ENCODE data around the gene APOF. TPM values are rescaled to one million over a fixed set of nuclear protein-coding genes. Genes with fewer than 3 reads are reported as not detected.
"Not testable (repeated sequence)": the region's sequence is repeated elsewhere in the genome, so short reads cannot be mapped to it uniquely, and the experiment has no call there.

The APOF gene
- total and polyA plus RNA-seq, 2 experiments from 2014 or later: not detected

DNA sequence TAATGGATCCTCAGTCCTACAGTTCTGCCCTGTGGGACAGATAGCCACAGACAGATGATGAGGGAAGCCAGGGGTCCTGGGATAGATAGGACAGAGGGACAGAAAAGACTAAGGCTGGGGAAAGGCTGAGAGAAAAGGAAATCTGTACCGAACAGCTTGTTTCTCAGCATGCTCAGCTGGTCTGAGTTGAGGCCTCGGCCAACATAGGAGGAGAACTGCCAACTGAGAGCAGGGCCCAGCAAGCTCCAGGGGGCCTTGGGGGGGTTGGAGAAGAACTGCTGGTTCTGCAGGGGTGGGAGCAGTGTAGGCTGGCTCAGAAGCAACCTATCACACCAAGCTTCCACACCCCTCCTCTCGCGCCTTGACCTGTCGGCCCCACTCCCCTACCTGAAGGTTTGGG lies 13.9 kb downstream of the APOF start:
- Mint-ChIP-seq H3K36me3 (ENCODE audit: low read depth) (peaks cover 59% of the 10 kb centered on the region), H3K4me1 (no peaks in the 10 kb centered on the region), H3K27ac (no peak overlapping the region), H3K27me3 (ENCODE audit: insufficient read depth, low read depth, poor library complexity) (peaks cover 3% of the 10 kb centered on the region), H3K9me3 (no peaks in the 10 kb centered on the region), H3K4me3 (no peak overlapping the region)
- no peak for ATAC-seq
- Histone ChIP-seq H3K36me3 (ENCODE audit: insufficient read depth) (peaks cover 21% of the 10 kb centered on the region), H3F3A (replicated peaks; ENCODE audit: low read depth) (no peaks in the 10 kb centered on the region), H4K20me1 (replicated peaks; ENCODE audit: insufficient read depth) (no peaks in the 10 kb centered on the region), H3K27ac (ENCODE audit: low read depth) (no peak overlapping the region), H3K27me3 (ENCODE audit: insufficient read depth) (no peaks in the 10 kb centered on the region), H3K79me2 (replicated peaks; ENCODE audit: insufficient read depth) (no peaks in the 10 kb centered on the region), H3K4me1 (ENCODE audit: insufficient read depth) (no peaks in the 10 kb centered on the region), H3K4me2 (no peak overlapping the region), H2AFZ (no peak overlapping the region), H3K9me2 (ENCODE audit: insufficient read depth) (no peaks in the 10 kb centered on the region), H3K4me3 (no peak overlapping the region)
- TF ChIP-seq POLR2AphosphoS5 (IDR thresholded peaks at IDR 0.05; ENCODE audit: low read depth) (no peak), JUNB (IDR thresholded peaks at IDR 0.05; ENCODE audit: unreplicated experiment) (no peak)
- TF ChIP-seq, protein P1, sequence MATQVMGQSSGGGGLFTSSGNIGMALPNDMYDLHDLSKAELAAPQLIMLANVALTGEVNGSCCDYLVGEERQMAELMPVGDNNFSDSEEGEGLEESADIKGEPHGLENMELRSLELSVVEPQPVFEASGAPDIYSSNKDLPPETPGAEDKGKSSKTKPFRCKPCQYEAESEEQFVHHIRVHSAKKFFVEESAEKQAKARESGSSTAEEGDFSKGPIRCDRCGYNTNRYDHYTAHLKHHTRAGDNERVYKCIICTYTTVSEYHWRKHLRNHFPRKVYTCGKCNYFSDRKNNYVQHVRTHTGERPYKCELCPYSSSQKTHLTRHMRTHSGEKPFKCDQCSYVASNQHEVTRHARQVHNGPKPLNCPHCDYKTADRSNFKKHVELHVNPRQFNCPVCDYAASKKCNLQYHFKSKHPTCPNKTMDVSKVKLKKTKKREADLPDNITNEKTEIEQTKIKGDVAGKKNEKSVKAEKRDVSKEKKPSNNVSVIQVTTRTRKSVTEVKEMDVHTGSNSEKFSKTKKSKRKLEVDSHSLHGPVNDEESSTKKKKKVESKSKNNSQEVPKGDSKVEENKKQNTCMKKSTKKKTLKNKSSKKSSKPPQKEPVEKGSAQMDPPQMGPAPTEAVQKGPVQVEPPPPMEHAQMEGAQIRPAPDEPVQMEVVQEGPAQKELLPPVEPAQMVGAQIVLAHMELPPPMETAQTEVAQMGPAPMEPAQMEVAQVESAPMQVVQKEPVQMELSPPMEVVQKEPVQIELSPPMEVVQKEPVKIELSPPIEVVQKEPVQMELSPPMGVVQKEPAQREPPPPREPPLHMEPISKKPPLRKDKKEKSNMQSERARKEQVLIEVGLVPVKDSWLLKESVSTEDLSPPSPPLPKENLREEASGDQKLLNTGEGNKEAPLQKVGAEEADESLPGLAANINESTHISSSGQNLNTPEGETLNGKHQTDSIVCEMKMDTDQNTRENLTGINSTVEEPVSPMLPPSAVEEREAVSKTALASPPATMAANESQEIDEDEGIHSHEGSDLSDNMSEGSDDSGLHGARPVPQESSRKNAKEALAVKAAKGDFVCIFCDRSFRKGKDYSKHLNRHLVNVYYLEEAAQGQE (IDR thresholded peaks at IDR 0.05; ENCODE audit: unreplicated experiment): no peak
- TF ChIP-seq, protein P2, sequence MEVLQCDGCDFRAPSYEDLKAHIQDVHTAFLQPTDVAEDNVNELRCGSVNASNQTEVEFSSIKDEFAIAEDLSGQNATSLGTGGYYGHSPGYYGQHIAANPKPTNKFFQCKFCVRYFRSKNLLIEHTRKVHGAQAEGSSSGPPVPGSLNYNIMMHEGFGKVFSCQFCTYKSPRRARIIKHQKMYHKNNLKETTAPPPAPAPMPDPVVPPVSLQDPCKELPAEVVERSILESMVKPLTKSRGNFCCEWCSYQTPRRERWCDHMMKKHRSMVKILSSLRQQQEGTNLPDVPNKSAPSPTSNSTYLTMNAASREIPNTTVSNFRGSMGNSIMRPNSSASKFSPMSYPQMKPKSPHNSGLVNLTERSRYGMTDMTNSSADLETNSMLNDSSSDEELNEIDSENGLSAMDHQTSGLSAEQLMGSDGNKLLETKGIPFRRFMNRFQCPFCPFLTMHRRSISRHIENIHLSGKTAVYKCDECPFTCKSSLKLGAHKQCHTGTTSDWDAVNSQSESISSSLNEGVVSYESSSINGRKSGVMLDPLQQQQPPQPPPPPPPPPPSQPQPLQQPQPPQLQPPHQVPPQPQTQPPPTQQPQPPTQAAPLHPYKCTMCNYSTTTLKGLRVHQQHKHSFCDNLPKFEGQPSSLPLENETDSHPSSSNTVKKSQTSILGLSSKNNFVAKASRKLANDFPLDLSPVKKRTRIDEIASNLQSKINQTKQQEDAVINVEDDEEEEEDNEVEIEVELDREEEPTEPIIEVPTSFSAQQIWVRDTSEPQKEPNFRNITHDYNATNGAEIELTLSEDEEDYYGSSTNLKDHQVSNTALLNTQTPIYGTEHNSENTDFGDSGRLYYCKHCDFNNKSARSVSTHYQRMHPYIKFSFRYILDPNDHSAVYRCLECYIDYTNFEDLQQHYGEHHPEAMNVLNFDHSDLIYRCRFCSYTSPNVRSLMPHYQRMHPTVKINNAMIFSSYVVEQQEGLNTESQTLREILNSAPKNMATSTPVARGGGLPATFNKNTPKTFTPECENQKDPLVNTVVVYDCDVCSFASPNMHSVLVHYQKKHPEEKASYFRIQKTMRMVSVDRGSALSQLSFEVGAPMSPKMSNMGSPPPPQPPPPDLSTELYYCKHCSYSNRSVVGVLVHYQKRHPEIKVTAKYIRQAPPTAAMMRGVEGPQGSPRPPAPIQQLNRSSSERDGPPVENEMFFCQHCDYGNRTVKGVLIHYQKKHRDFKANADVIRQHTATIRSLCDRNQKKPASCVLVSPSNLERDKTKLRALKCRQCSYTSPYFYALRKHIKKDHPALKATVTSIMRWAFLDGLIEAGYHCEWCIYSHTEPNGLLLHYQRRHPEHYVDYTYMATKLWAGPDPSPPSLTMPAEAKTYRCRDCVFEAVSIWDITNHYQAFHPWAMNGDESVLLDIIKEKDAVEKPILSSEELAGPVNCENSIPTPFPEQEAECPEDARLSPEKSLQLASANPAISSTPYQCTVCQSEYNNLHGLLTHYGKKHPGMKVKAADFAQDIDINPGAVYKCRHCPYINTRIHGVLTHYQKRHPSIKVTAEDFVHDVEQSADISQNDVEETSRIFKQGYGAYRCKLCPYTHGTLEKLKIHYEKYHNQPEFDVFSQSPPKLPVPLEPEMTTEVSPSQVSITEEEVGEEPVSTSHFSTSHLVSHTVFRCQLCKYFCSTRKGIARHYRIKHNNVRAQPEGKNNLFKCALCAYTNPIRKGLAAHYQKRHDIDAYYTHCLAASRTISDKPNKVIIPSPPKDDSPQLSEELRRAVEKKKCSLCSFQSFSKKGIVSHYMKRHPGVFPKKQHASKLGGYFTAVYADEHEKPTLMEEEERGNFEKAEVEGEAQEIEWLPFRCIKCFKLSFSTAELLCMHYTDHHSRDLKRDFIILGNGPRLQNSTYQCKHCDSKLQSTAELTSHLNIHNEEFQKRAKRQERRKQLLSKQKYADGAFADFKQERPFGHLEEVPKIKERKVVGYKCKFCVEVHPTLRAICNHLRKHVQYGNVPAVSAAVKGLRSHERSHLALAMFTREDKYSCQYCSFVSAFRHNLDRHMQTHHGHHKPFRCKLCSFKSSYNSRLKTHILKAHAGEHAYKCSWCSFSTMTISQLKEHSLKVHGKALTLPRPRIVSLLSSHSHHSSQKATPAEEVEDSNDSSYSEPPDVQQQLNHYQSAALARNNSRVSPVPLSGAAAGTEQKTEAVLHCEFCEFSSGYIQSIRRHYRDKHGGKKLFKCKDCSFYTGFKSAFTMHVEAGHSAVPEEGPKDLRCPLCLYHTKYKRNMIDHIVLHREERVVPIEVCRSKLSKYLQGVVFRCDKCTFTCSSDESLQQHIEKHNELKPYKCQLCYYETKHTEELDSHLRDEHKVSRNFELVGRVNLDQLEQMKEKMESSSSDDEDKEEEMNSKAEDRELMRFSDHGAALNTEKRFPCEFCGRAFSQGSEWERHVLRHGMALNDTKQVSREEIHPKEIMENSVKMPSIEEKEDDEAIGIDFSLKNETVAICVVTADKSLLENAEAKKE (CRISPR knock-in tag; IDR thresholded peaks at IDR 0.05): no peak
- DNase-seq (ENCODE audit: low spot score): no peak

DNA sequence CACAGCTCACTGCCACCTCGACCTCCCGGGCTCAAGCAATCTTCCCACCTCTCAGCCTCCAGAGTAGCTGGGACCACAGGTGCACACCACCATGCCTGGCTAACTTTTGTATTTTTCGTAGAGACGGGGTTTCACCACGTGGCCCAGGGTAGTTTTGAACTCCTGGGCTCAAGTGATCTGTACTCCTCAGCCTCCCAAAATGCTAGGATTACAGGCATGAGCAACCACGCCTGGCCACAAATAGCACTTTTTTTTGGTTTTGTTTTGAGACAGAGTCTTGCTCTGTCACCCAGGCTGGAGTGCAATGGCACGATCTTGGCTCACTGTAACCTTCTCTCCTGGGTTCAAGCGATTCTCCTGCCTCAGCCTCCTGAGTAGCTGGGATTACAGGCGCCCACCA lies 15.4 kb downstream of the APOF start:
- not testable (repeated sequence) for H4K20me1 ChIP-seq (replicated peaks; ENCODE audit: insufficient read depth); H2AFZ ChIP-seq; H3K27ac ChIP-seq (ENCODE audit: low read depth); H3K27me3 Mint-ChIP-seq (ENCODE audit: insufficient read depth, low read depth, poor library complexity); H3F3A ChIP-seq (replicated peaks; ENCODE audit: low read depth); H3K4me2 ChIP-seq; H3K27me3 ChIP-seq (ENCODE audit: insufficient read depth); H3K27ac Mint-ChIP-seq; H3K9me2 ChIP-seq (ENCODE audit: insufficient read depth); H3K4me1 ChIP-seq (ENCODE audit: insufficient read depth); H3K79me2 ChIP-seq (replicated peaks; ENCODE audit: insufficient read depth); H3K4me3 Mint-ChIP-seq; H3K9me3 Mint-ChIP-seq; ATAC-seq; H3K4me1 Mint-ChIP-seq; DNase-seq (ENCODE audit: low spot score); H3K4me3 ChIP-seq
- peaks cover 58% of the 10 kb centered on the region for H3K36me3 Mint-ChIP-seq (ENCODE audit: low read depth)
- H3K36me3 ChIP-seq (ENCODE audit: insufficient read depth): peaks cover 21% of the 10 kb centered on the region

Measured in GM23338 (cell line).